ENCODE results near the gene ZFAND3.

Gene ZFAND3

GRCh38 chr6:37917566-37917965 lies 98.0 kb downstream of the ZFAND3 start:
- H3F3A ChIP-seq (ENCODE audit: insufficient read depth, low read length), result no peaks in the 10 kb centered on the region
- no peaks in the 10 kb centered on the region for H3K27me3 ChIP-seq (replicated peaks; ENCODE audit: insufficient read depth, low read length)
- no peaks in the 10 kb centered on the region for H3K36me3 ChIP-seq (replicated peaks; ENCODE audit: insufficient read depth, low read length)
- H3K9me2 ChIP-seq (replicated peaks; ENCODE audit: insufficient read depth, low read length), result no peaks in the 10 kb centered on the region
- H3K79me2 ChIP-seq (ENCODE audit: low read length), result peaks cover 26% of the 10 kb centered on the region
- no peaks in the 10 kb centered on the region for H4K20me1 ChIP-seq (ENCODE audit: insufficient read depth, low read length)
- no peak overlapping the region for H2AFZ ChIP-seq (ENCODE audit: low read length)
- H3K9me3 ChIP-seq (replicated peaks; ENCODE audit: insufficient read depth, low read length), result no peaks in the 10 kb centered on the region
- no peak overlapping the region for H3K4me3 ChIP-seq (ENCODE audit: low read length)
- H3K4me2 ChIP-seq (ENCODE audit: low read depth, low read length), result no peak overlapping the region
- TF ChIP-seq CTCF (IDR thresholded peaks at IDR 0.05; ENCODE audit: low read length), result no peak
- no peak for TF ChIP-seq EZH2 (optimal IDR thresholded peaks at IDR 0.05; ENCODE audit: low read depth, low read length)
- TF ChIP-seq EZH2phosphoT487 (IDR thresholded peaks at IDR 0.05; ENCODE audit: low read length), result no peak
- no peaks in the 10 kb centered on the region for H3K4me1 ChIP-seq (ENCODE audit: low read length)
- DNase-seq, result no peak
- H3K27ac ChIP-seq (ENCODE audit: low read length), result no peak overlapping the region
- H3K9ac ChIP-seq (ENCODE audit: low read length), result no peak overlapping the region

GRCh38 chr6:37919417-37920157 lies 100.1 kb downstream of the ZFAND3 start:
- Histone ChIP-seq H3K79me2 (ENCODE audit: low read length) (peaks cover 29% of the 10 kb centered on the region), H3F3A (ENCODE audit: insufficient read depth, low read length) (no peaks in the 10 kb centered on the region), H3K9me3 (replicated peaks; ENCODE audit: insufficient read depth, low read length) (no peaks in the 10 kb centered on the region), H4K20me1 (ENCODE audit: insufficient read depth, low read length) (no peaks in the 10 kb centered on the region), H3K27ac (ENCODE audit: low read length) (no peak overlapping the region), H2AFZ (ENCODE audit: low read length) (no peak overlapping the region), H3K27me3 (replicated peaks; ENCODE audit: insufficient read depth, low read length) (no peaks in the 10 kb centered on the region), H3K4me3 (ENCODE audit: low read length) (no peak overlapping the region), H3K36me3 (replicated peaks; ENCODE audit: insufficient read depth, low read length) (no peaks in the 10 kb centered on the region), H3K9me2 (replicated peaks; ENCODE audit: insufficient read depth, low read length) (no peaks in the 10 kb centered on the region), H3K9ac (ENCODE audit: low read length) (no peak overlapping the region), H3K4me2 (ENCODE audit: low read depth, low read length) (no peak overlapping the region), H3K4me1 (ENCODE audit: low read length) (peaks cover 5% of the 10 kb centered on the region; the same call in 1 of the 2 replicates)
- no peak for DNase-seq
- TF ChIP-seq EZH2 (optimal IDR thresholded peaks at IDR 0.05; ENCODE audit: low read depth, low read length) (no peak), CTCF (IDR thresholded peaks at IDR 0.05; ENCODE audit: low read length) (no peak)

GRCh38 chr6:37920667-37921066 lies 101.1 kb downstream of the ZFAND3 start:
- H3K36me3 ChIP-seq (replicated peaks; ENCODE audit: insufficient read depth, low read length), result no peaks in the 10 kb centered on the region
- H3K79me2 ChIP-seq (ENCODE audit: low read length), result peaks cover 32% of the 10 kb centered on the region
- no peaks in the 10 kb centered on the region for H3K27me3 ChIP-seq (replicated peaks; ENCODE audit: insufficient read depth, low read length)
- H3K4me3 ChIP-seq (ENCODE audit: low read length), result no peak overlapping the region
- peaks cover 5% of the 10 kb centered on the region; the same call in 1 of the 2 replicates for H3K4me1 ChIP-seq (ENCODE audit: low read length)
- H3K9me2 ChIP-seq (replicated peaks; ENCODE audit: insufficient read depth, low read length), result no peaks in the 10 kb centered on the region
- no peak for DNase-seq
- TF ChIP-seq EZH2phosphoT487 (IDR thresholded peaks at IDR 0.05; ENCODE audit: low read length) (no peak), EZH2 (optimal IDR thresholded peaks at IDR 0.05; ENCODE audit: low read depth, low read length) (no peak), CTCF (IDR thresholded peaks at IDR 0.05; ENCODE audit: low read length) (no peak)
- H3K9ac ChIP-seq (ENCODE audit: low read length), result no peak overlapping the region
- no peak overlapping the region for H3K4me2 ChIP-seq (ENCODE audit: low read depth, low read length)
- H4K20me1 ChIP-seq (ENCODE audit: insufficient read depth, low read length), result no peaks in the 10 kb centered on the region
- no peak overlapping the region for H2AFZ ChIP-seq (ENCODE audit: low read length)
- H3F3A ChIP-seq (ENCODE audit: insufficient read depth, low read length), result no peaks in the 10 kb centered on the region
- no peak overlapping the region for H3K27ac ChIP-seq (ENCODE audit: low read length)
- no peaks in the 10 kb centered on the region for H3K9me3 ChIP-seq (replicated peaks; ENCODE audit: insufficient read depth, low read length)
